ENCODE data around the gene ZNF761.

Gene ZNF761

DNA sequence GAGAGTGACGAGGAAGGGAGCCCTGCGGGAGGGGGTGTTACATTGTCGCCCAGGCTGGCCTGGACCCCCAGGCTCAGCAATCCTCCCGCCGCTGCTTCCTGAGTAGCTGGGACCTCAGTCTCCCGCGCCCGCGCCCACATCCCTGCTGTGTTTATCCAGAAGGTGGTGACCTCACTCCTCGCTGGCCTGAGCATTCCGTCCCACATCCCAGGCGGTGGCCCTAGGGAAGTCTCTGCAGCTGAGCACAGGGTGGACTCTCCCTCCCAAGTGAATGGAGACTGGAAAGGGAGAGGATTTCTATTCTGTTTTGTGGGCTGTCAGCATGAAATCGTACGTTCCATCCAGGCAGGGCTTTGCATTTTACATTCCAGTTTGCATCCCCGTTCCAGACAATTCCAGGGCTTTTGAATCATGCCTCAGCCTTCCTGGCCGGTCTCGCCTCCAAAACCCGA, 37.2 kb upstream of the ZNF761 start:
- TF ChIP-seq POLR2AphosphoS5 (IDR thresholded peaks at IDR 0.05; ENCODE audit: low read depth, low read length) (no peak), TAF1 (IDR thresholded peaks at IDR 0.05; ENCODE audit: borderline replicate concordance, insufficient read depth, low read length) (no peak), SIN3A (IDR thresholded peaks at IDR 0.05; ENCODE audit: borderline replicate concordance, insufficient read depth, low read length) (no peak), FOXP2 (optimal IDR thresholded peaks at IDR 0.05; ENCODE audit: borderline replicate concordance, extremely low read depth, extremely low read length, insufficient read depth) (no peak), REST (IDR thresholded peaks at IDR 0.05; ENCODE audit: insufficient read depth in 1 of 2, low read depth in 2 of 2, low read length in 2 of 2) (no peak)

GRCh38 chr19:53394974-53395839, 36.6 kb upstream of the ZNF761 start, which contains the start of gene ZNF765:
Gene ZNF765, plus strand, starts transcription at chr19:53395149. Its CDS starts 2,867 bp downstream, at chr19:53398016.
- TF ChIP-seq TAF1 (IDR thresholded peaks at IDR 0.05; ENCODE audit: borderline replicate concordance, insufficient read depth, low read length): peak; percentile 70; the same call in 1 of the 2 replicates
- TF ChIP-seq SIN3A (IDR thresholded peaks at IDR 0.05; ENCODE audit: borderline replicate concordance, insufficient read depth, low read length): peak; percentile 67; the same call in 1 of the 2 replicates
- peak; percentile 81 for TF ChIP-seq POLR2AphosphoS5 (IDR thresholded peaks at IDR 0.05; ENCODE audit: low read depth, low read length)
- TF ChIP-seq REST (IDR thresholded peaks at IDR 0.05; ENCODE audit: insufficient read depth in 1 of 2, low read depth in 2 of 2, low read length in 2 of 2): no peak

- no peak for TF ChIP-seq FOXP2 (optimal IDR thresholded peaks at IDR 0.05; ENCODE audit: borderline replicate concordance, extremely low read depth, extremely low read length, insufficient read depth)
- TF ChIP-seq SIN3A (IDR thresholded peaks at IDR 0.05; ENCODE audit: borderline replicate concordance, insufficient read depth, low read length): no peak
- TF ChIP-seq POLR2AphosphoS5 (IDR thresholded peaks at IDR 0.05; ENCODE audit: low read depth, low read length): no peak
- no peak for TF ChIP-seq TAF1 (IDR thresholded peaks at IDR 0.05; ENCODE audit: borderline replicate concordance, insufficient read depth, low read length)
- TF ChIP-seq REST (IDR thresholded peaks at IDR 0.05; ENCODE audit: insufficient read depth in 1 of 2, low read depth in 2 of 2, low read length in 2 of 2): no peak
Measured at GRCh38 chr19:53396525-53396868, 35.3 kb upstream of the ZNF761 start.

DNA sequence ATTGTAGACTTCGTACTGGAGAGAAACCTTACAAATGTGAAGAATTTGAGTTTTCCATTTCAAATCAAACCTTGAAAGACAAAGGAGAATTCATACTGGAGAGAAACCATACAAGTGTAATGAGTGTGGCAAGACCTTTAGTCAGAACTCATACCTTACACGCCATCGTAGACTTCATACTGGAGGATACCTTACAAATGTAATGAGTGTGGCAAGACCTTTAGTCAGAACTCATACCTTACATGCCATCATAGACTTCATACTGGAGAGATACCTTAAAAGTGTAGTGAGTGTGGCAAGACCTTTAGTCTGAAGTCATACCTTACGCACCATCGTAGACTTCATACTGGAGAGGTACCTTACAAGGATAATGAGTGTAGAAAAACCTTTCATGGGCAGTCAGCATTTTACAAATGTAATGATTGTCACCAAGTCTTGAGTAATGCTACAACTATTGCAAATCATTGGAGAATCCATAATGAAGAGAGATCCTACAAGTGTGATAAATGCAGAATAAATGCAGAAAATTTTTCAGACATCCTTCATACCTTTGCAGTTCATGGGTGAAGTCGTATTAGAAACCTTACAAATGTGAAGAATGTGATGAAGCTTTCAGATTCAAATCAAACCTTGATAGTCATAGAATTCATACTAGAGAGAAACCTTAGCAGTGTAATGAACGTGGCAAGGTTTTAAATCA, 22.1 kb upstream of the ZNF761 start:
- TF ChIP-seq REST (IDR thresholded peaks at IDR 0.05; ENCODE audit: insufficient read depth in 1 of 2, low read depth in 2 of 2, low read length in 2 of 2) (no peak), TAF1 (IDR thresholded peaks at IDR 0.05; ENCODE audit: borderline replicate concordance, insufficient read depth, low read length) (no peak), FOXP2 (optimal IDR thresholded peaks at IDR 0.05; ENCODE audit: borderline replicate concordance, extremely low read depth, extremely low read length, insufficient read depth) (no peak)
